HG02840 (cell line): ENCODE results near the gene CHD1L.

Source experiments
- ATAC-seq: cut with Tn5 transposase; IDR thresholded peaks from one replicate; pipeline ENCODE4 v1.9.1; 2021; ENCODE audit warnings: mild to moderate bottlenecking, moderate library complexity, moderate number of reproducible peaks; ENCODE audit not compliant: unreplicated experiment, low FRiP score

The CHD1L gene

GRCh38 chr1:147341246-147341645 is 98.8 kb downstream of the CHD1L start:
- no peak for ATAC-seq
